Endometrium (tissue), 2 donors: Measurements from ENCODE around the gene NOSTRIN.
"Not testable (repeated sequence)": the region's sequence is repeated elsewhere in the genome, so short reads cannot be mapped to it uniquely, and the experiment has no call there.

Experiments used
- FAIRE-seq: peaks from 2 replicates; lab custom pipeline; 2012; peaks lifted over from hg19 to GRCh38; lab: Jason Lieb, UNC
- donor health status: control.
- donor health status: control.

Gene NOSTRIN

DNA sequence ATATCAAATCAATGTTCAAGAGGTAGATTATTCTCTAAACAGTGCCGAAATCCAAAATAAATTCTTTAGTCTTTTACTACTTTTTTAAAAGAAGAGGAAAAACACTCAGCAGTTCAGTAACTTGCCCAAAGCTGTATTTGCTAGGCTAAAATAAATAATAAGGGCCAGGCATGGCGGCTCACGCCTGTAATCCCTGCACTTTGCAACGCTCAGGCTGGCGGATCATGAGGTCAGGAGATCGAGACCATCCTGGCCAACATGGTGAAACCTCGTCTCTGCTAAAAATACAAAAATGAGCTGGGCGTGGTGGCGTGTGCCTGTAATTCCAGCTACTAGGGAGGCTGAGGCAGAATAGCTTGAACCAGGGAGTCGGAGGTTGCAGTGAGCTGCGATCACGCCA lies 79.7 kb downstream of the NOSTRIN start:
- not testable (repeated sequence) for FAIRE-seq

DNA sequence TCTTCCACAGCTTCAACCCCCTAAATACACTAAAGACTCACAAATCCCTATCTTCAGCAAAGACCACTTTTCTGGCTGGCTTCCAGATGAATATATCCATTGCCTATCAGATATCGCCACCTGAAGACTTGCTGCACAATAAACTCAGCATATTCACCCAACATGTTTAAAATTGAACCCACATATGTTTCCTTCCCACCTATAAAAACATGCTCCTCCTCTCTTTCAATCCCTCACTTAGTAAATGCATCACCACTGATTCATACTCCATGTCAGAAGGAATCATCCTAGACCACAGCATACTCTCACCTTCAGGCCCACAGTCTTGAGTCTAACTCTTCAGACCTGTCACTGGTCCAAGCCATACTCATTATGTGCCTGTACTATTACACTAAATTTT lies 82.5 kb downstream of the NOSTRIN start:
- FAIRE-seq: no peak

DNA sequence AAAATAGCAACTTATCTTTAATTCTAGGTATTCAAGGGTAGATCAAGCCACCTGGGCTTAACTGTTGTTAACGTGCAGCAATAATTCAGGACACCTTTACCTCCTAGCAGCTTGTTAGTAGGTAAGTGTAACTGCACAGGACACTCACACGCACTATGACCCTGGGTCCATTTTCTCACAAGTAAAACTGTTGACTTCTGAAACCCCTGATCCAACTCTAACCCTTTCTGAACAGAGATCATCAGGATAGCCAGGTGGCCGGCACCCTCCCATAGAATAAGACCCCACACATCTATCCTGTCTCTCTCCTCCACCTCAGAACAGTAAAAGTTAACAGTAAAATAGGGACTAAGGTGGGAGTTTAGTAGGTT lies 87.2 kb downstream of the NOSTRIN start:
- FAIRE-seq: no peak

DNA sequence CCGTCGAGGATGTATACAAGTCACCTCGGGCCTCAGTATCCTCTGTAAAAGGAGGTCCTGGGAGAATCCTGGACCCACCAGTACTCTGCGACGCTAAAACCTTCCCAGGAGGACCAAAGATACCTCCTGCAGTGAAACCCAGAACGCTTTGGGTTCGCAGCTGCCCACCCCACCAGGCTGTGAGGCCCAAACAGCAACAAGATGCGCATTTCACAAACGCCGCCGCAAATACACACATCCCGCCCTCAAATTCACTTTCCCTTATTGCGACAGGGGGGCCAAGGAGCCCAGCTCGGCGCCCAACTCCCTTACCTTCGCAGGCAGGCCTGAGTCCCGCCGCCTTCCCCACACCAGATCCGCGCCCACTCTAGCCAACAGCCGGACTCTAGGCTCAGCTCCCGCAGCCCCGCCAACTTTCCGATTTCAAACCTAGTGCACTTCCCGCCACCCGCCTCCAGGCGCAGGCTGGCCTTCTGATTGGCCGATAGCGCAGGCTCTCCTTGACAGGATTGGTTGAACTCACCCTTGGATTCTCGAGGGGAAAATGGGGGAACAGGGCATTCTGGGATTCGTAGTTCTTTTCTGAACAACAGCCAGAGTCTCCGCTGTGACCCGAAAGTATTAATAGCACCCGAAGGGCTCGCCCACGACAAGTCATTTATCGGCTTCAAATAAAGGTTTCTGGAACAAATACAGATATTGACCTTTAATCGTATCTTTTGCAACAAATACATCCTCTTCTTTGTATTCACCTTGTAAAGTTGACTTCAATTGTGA lies 87.8 kb downstream of the NOSTRIN start, which contains the start of gene SPC25:
TSS of gene SPC25 (minus strand) at position 425 of the 777 bp plus-strand sequence. CDS start 911 bp downstream, outside the sequence.
- peak; percentile 93 for FAIRE-seq

DNA sequence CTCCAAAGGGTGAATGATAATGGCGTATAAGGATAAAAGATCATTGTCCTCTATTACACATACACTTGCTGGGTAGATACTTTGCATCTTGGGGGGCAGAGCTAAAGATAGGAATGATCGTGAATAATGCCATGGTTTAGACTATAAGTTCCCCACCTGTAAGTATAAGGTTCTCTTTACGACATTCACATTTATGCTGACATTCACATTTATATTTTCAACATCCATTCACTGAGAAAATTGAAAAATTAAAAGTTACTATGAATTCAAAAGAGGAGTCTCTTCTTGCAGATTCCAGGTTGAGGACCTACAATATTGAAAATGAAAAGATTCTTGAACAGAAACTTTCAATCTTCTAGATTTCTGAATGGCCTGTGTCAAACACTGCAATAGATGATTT lies 89.9 kb downstream of the NOSTRIN start:
- no peak for FAIRE-seq

DNA sequence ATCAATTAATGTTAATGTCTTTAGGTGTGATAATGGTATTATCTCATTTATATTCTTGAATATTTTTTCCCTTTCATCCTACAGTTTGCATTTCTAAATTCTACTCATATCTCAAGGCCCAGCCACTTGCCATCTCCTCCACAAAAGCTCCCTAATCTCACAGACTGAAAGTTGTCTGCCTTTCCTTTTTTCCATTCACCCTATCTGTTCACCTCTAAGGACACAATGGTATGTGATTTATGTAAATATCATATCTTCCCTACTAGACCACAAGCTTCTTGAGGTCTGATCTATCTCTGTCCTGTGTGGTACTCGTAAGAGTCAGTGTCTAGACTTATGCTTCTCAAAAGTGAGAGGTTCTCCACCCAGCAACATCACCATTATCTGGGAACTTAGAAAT lies 91.7 kb downstream of the NOSTRIN start:
- FAIRE-seq: no peak

DNA sequence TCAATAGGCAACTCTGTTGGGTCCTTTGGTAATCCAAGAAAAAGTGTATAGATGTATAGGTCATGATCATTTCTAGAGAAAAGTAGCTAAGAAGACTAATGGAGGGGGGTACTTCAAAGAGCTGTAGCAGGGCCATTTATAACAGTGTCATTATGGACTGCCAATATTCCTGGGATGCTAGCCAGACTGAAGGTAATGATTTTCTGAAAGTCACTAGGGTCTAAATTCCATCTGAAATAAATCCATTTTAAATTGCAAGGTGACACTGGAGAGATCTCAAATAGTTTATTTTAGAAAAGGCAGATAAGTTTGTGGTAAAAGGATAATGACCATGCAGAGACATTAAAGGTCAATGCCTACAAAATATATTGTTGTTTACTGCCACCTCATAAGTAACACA lies 92.3 kb downstream of the NOSTRIN start:
- no peak for FAIRE-seq

DNA sequence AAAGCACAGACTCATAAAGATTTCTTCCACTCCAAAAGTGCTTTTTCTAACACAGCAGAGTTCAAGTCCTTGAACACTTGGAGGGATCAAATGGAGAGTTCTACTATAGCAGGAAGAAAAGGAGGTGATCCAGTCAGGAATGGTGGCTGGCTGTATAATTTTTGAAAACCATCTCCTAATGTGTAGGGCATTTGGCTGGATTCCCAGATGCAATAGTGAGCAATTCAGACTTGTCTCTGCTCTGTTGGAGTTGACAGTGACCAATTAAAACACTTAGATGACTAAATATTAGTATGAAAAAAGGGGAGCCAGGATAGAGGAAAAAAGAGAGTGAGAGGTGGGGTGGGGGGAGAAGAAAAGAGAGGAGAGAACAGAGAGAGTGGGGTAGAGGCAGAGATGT lies 93.3 kb downstream of the NOSTRIN start:
- no peak for FAIRE-seq

DNA sequence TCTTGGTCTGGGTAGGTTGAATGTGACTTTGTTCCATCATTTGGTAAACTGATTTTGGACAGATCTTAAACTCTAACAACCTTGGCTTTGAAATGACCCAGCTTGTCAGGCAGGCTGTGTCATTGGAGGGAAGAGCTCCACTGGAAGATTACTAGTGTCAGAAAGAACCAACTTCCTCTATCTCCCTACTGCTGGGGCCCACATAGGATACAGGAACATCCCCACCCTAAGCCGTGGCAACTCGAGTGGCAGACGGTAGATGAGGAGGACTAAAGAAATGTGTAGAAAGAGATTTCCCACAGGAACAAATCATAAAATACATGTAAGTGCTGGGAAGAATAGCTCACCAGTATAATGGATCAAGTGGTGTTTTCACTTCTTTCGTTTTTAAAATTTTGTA lies 94.3 kb downstream of the NOSTRIN start:
- FAIRE-seq: no peak

DNA sequence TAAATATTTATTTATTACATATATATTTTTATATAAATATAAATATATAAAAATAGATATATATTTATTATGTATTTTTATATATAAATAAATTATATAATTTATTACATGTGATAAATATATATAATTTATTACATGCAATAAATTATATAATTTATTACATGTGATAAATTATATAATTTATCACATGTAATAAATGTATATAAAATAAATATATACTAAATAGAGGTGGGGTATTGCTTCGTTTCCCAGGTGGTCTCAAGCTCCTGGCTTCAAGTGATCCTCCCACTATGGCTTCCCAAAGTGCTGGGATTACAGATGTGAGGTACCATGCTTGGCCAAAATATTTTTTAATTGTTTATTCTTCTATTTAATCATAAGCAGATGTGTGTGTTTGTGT lies 95.0 kb downstream of the NOSTRIN start:
- FAIRE-seq: no peak

DNA sequence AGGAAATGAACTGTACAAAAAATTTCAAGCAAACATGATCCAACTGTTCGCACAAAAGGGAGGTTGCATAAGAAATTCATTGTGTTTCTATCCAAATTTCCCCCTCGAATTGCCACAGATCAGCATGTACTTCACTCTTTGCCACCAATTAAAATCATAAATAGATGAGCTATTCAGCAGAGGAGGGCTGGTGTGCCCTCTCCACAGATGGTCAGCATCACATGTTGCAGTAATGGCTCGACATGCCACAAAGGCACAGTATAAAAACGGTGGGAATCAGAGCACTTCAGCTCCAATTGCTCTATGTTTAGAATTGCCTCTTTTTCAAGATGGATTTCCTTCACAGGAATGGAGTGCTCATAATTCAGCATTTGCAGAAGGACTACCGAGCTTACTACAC lies 98.6 kb downstream of the NOSTRIN start, which contains the start of gene G6PC2:
TSS of gene G6PC2 (plus strand) at position 289 of the 400 bp plus-strand sequence. CDS start at position 330, 41 bp downstream.
- FAIRE-seq: no peak

DNA sequence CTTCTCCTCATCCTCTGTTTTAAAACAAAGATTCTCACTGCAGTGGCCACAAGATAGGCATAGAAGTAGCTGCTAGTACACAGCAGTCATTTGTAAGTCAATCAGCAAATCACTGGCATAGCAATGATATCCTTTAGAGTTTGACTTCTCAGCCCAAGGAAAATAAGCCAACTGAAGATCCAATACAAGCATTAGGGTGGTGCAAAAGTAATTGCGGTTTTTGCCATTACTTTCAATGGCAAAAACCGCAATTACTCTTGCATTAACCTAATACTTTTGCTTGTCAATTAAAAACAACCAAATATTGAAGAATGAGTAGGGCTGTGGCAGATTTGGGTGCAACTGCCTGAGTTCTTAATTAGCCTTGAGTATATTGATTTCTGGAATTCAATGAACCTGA lies 101.5 kb downstream of the NOSTRIN start:
- no peak for FAIRE-seq

DNA sequence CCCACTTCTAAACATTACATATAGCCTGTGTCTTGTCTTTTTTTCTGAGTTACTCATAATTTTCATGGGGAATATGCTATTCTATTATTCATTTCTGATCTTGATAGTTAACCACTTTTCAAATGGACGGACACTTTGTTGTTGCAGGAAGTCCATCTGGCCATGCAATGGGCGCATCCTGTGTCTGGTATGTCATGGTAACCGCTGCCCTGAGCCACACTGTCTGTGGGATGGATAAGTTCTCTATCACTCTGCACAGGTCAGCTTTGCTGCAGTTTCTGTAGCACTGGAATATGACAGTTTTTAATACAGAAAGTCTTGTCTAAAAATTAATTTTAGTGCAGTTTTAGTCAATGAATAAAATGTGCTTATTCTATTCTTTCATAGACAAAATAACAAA lies 101.9 kb downstream of the NOSTRIN start:
- no peak for FAIRE-seq

DNA sequence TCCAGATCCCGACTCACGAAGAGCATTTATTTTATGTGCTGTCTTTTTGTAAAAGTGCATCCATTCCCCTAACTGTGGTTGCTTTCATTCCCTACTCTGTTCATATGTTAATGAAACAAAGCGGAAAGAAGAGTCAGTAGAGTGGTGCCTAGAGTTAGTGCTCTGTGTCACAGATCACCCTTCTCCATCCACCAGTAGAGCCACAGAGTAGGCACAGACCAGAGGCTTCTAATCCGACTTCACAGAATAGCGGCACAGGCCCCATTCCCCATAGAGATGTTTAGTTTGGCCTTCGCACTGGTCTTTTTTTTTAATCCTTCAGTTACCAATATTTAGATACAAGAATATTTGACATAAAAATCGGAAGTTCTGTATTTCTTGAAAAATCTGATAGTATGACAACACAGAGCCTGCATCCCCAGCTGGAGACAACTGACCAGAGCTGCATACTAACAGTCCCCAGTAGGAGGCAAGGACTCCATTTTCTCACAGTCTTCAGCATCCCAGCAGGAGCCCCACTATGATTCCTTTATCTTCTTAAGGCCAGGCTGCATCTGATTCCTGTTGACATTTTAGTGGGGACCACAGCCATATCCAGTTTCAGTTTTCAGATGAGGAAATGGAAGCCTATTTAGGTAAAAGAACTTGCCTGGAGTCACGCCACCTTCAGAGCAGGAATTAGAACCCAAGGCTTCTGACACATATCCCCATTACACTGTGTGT lies 105.7 kb downstream of the NOSTRIN start:
- FAIRE-seq: no peak

DNA sequence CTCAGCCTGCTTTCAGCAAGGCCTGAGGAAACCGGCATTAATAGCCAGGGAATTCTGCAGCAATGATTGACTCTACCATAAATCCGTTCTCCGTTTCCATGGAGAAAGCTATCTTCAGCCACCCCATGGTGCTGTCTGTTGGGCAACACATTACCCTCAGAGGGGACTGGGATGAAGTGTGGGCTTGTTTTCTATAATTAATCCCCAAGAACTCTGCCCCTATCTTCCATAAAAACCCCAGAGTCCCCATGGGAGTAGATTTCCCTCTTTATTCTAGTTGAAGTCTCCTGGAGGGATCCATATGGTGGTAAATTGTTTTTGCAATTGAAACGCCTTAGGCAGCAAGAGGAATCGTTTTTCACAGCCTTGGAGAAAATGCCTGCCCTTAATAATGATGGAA lies 107.9 kb downstream of the NOSTRIN start:
- FAIRE-seq: no peak

DNA sequence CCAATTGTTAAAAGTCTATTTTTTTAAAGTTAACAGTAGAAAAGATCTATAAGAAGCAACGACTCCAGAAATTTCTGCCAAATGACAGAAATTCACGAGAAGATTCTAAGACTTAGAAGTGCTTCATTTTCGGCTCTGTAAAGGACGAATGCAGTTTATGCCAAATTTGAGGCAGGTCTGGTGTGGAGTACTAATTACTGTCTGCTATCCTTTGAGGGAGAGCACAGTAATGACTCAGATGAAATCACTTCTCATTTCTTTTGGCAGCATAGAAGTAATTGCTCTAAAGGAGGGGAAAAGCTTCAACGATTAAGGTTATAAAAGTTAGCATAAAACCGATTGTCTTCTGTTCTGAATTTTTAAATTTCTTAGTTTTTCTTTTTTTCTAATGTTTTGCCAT lies 110.0 kb downstream of the NOSTRIN start:
- no peak for FAIRE-seq

DNA sequence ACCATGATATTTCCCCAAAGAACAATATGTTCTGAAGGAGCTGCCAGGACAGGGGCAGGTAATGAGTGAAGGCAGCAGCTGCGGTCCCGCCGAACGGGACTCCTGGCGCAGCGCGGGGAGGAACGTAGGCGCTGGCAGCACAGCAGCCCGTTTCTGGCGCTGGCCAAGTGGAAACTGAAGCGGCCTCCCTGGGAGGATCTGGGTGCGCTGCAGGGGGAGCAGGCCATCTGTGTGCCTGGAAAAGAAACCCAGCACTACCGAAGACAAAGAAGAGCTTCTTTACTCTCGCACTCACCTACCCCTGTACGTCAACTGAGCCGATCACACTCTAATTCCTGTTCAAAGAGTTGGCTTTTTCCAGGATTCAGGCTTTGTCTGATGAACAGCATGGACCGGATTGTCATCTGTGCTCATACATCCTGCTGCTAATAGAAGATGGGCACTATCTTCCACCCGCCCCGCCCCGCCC lies 110.5 kb downstream of the NOSTRIN start:
- FAIRE-seq: no peak

DNA sequence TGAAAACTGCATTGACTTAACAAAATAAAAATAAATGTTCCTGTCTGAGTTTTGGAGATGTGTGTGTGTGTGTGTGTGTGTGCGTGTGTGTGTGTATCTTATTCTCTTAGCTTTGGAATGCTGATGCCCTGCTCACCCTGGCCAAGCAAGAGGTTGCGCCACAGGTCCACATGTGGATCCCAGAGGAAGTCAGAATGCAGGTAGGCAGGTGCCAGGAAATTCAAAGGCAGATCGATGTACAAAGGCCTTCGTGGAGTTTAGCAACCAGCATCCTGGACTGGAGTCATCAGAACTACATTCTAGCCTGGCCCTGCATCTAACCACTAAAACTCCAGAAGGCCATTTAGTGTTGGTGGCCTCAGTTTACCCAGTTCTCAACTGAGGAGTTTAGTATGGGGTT lies 111.1 kb downstream of the NOSTRIN start:
- no peak for FAIRE-seq
